GM21367 (cell line): ENCODE data around the gene GHRHR.

Source experiments
- ATAC-seq: cut with Tn5 transposase; IDR thresholded peaks from one replicate; pipeline ENCODE4 v1.9.1; 2021; ENCODE audit not compliant: unreplicated experiment

GHRHR gene

GRCh38 chr7:30927559-30927958 lies 36.2 kb upstream of the GHRHR start:
- ATAC-seq, result no peak

- ATAC-seq, result no peak
Observed at GRCh38 chr7:30928254-30928872, 35.4 kb upstream of the GHRHR start.

- no peak for ATAC-seq
Observed at GRCh38 chr7:30929686-30930085, 34.1 kb upstream of the GHRHR start.

GRCh38 chr7:30930621-30931020 lies 33.1 kb upstream of the GHRHR start:
- no peak for ATAC-seq

GRCh38 chr7:30931161-30931928 lies 32.4 kb upstream of the GHRHR start:
- ATAC-seq, result no peak

GRCh38 chr7:30931929-30932540 lies 31.7 kb upstream of the GHRHR start:
- no peak for ATAC-seq

GRCh38 chr7:30932562-30932961 lies 31.2 kb upstream of the GHRHR start:
- ATAC-seq, result no peak

GRCh38 chr7:30933124-30933974 lies 30.4 kb upstream of the GHRHR start:
- ATAC-seq, result no peak

GRCh38 chr7:30934225-30934624 lies 29.5 kb upstream of the GHRHR start:
- no peak for ATAC-seq

GRCh38 chr7:30934732-30935568 lies 28.8 kb upstream of the GHRHR start:
- no peak for ATAC-seq

- ATAC-seq, result no peak
Observed at GRCh38 chr7:30935569-30935877, 28.2 kb upstream of the GHRHR start.

- no peak for ATAC-seq
Observed at GRCh38 chr7:30936650-30937245, 27.0 kb upstream of the GHRHR start.

- no peak for ATAC-seq
Observed at GRCh38 chr7:30937416-30937815, 26.3 kb upstream of the GHRHR start.

GRCh38 chr7:30938435-30939316 lies 25.1 kb upstream of the GHRHR start:
- peak; percentile 74 for ATAC-seq

GRCh38 chr7:30941582-30942323 lies 22.0 kb upstream of the GHRHR start:
- no peak for ATAC-seq

GRCh38 chr7:30950197-30950596 lies 13.6 kb upstream of the GHRHR start:
- ATAC-seq, result no peak

- ATAC-seq, result no peak
Observed at GRCh38 chr7:30954914-30955313, 8.8 kb upstream of the GHRHR start.

GRCh38 chr7:30956704-30957103 lies 7.0 kb upstream of the GHRHR start:
- no peak for ATAC-seq

- no peak for ATAC-seq
Observed at GRCh38 chr7:30965372-30965771, 1.6 kb downstream of the GHRHR start.
